HepG2 (cell line): ENCODE results near the gene EIF1AD. TPM values are rescaled to one million over a fixed set of nuclear protein-coding genes. Genes with fewer than 3 reads are reported as not detected.

ENCODE experiments used
- ATAC-seq: fragments of 200-7000 bp; cut with Tn5 transposase; 3 replicates; pipeline ENCODE4 v1.9.1; 2020; ENCODE audit warnings: mild to moderate bottlenecking, moderate library complexity
- BruUV-seq: library from RNA; stranded (reverse); fragments of 400-500 nt; replicated peaks from 2 replicates; lab custom pipeline; 2021; lab: Mats Ljungman, UMichigan
- CTCF ChIA-PET: fragments of 300-600 bp; formaldehyde crosslinking; extraction: SDS; loops from one replicate; lab custom pipeline; 2021; ENCODE audit warnings: low total read pairs, inconsistent platforms, low intra/inter-chr PET ratio; lab: Yijun Ruan, JAX
- POLR2A ChIA-PET: fragments of 350-600 bp; sonication (Branson Sonifier 250); formaldehyde crosslinking; loops from one replicate; lab custom pipeline; 2020; ENCODE audit warnings: antibody characterized with exemption, inconsistent platforms; lab: Yijun Ruan, JAX
- DNase-seq: peaks from one replicate; pipeline ENCODE4 v3.0.0-alpha.2; 2015; ENCODE audit warnings: low spot score
- FAIRE-seq: peaks from 3 replicates; lab custom pipeline; 2011; peaks lifted over from hg19 to GRCh38; lab: Jason Lieb, UNC
- H2AFZ ChIP-seq: one replicate; pipeline ENCODE4 v1.6.1; 2011; ENCODE audit warnings: low read length, inconsistent platforms
- H3K27ac ChIP-seq: fragments of 300-600 bp; 3 replicates; pipeline ENCODE4 v1.8.0; 2011; ENCODE audit warnings: mixed run types, mild to moderate bottlenecking, mixed read lengths, low read length, inconsistent platforms; ENCODE audit not compliant: insufficient read depth; ENCODE audit errors: extremely low read length
- H3K27me3 ChIP-seq, 2 experiments: fragments of 200-600 bp in 1 of 2; 2 replicates in 1 of 2; 3 replicates in 1 of 2; pipeline versions ENCODE4 v1.6.0 to v1.8.0; 2011; ENCODE audit warnings: low read length in 2 of 2, mild to moderate bottlenecking in 2 of 2, moderate library complexity in 2 of 2, inconsistent platforms in 1 of 2; ENCODE audit not compliant: insufficient read depth in 2 of 2, control insufficient read depth in 1 of 2
- H3K36me3 ChIP-seq, 2 experiments: fragments of 200-600 bp in 1 of 2; replicated peaks in 1 of 2; 2 replicates in 1 of 2; 3 replicates in 1 of 2; pipeline versions ENCODE4 v1.5.1 to v1.8.0; 2011; ENCODE audit warnings: low read length in 2 of 2, inconsistent platforms in 1 of 2; ENCODE audit not compliant: insufficient read depth in 2 of 2, control insufficient read depth in 1 of 2
- H3K4me1 ChIP-seq: 2 replicates; pipeline ENCODE4 v1.5.1; 2012; ENCODE audit warnings: low read length, inconsistent platforms; ENCODE audit not compliant: insufficient read depth
- H3K4me2 ChIP-seq: 2 replicates; pipeline ENCODE4 v1.6.0; 2011; ENCODE audit warnings: low read depth, low read length, inconsistent platforms
- H3K4me3 ChIP-seq, 3 experiments: fragments of 200-600 bp in 1 of 3; sonication (generic), shearing (Covaris generic) in 1 of 3; replicated peaks in 1 of 3; 2 replicates each; pipeline ENCODE4 v1.5.1; 2011 to 2016; ENCODE audit warnings: low read length in 3 of 3, inconsistent platforms in 2 of 3, low read depth in 2 of 3, mild to moderate bottlenecking in 2 of 3, control low read depth in 1 of 3, mixed read lengths in 1 of 3; ENCODE audit not compliant: insufficient read depth in 1 of 3
- H3K79me2 ChIP-seq: one replicate; pipeline ENCODE4 v1.6.1; 2011; ENCODE audit warnings: low read length, inconsistent platforms; ENCODE audit not compliant: insufficient read depth
- H3K9ac ChIP-seq: 2 replicates; pipeline ENCODE4 v1.6.0; 2011; ENCODE audit warnings: mild to moderate bottlenecking, low read depth, low read length, inconsistent platforms; ENCODE audit not compliant: insufficient read depth
- H3K9me3 ChIP-seq: 2 replicates; pipeline ENCODE4 v1.5.1; 2012; ENCODE audit warnings: mild to moderate bottlenecking, low read length
- H4K20me1 ChIP-seq: 2 replicates; pipeline ENCODE4 v1.6.0; 2011; ENCODE audit warnings: inconsistent platforms, mild to moderate bottlenecking, low read length, moderate library complexity; ENCODE audit not compliant: insufficient read depth
- CEBPB ChIP-seq: IDR thresholded peaks from 2 replicates; pipeline ENCODE4 v1.6.1; 2011; ENCODE audit warnings: low read depth, low read length, improper control_type of control experiment, borderline replicate concordance
- HOXA5 ChIP-seq: sonication (generic); formaldehyde crosslinking; IDR thresholded peaks from 2 replicates; pipeline ENCODE4 v1.4.0; 2020; ENCODE audit warnings: missing genetic modification reagents
- NONO ChIP-seq, 2 experiments: fragments of 450-650 bp in 1 of 2; sonication (generic) in 1 of 2; formaldehyde crosslinking in 1 of 2; IDR thresholded peaks in 1 of 2; conservative IDR thresholded peaks in 1 of 2; 2 replicates each; pipeline versions ENCODE4 v1.6.1 to v1.8.0; 2017 to 2022; ENCODE audit warnings: mild to moderate bottlenecking in 1 of 2, missing genetic modification reagents in 1 of 2, moderate library complexity in 1 of 2
- ZNF207 ChIP-seq: fragments of 450-650 bp; IDR thresholded peaks from 2 replicates; pipeline ENCODE4 v1.6.1; 2016; ENCODE audit warnings: antibody characterized with exemption, borderline replicate concordance
- ZNF30 ChIP-seq: sonication (generic); formaldehyde crosslinking; IDR thresholded peaks from 2 replicates; pipeline ENCODE4 v1.5.0; 2020; ENCODE audit warnings: mild to moderate bottlenecking, missing genetic modification reagents
- WGBS: methylation state at CpG from one replicate; pipeline ENCODE4 v1.1.6; 2017; ENCODE audit warnings: low lambda C conversion rate; 5-methylcytosine and 5-hydroxymethylcytosine counted together
- in situ Hi-C: cut with HindIII; loops from 2 replicates; pipeline ENCODE4 v1.10.0; 2017; ENCODE audit warnings: low pct_unique_long_range_greater_than_20kb; ENCODE audit not compliant: extremely low pct_ligation_motif_present
- intact Hi-C: fragments of 100-400 bp; cut with micrococcal nuclease; formaldehyde crosslinking; loops from one replicate; pipeline ENCODE4 v1.10.0; 2022; ENCODE audit not compliant: unreplicated experiment
- polyA plus RNA-seq, 8 experiments: library from polyadenylated mRNA; depleted of rRNA in 3 of 8; stranded (reverse) in 7 of 8; unstranded in 1 of 8; fragments of >200 nt; fragmentation: Illumina TruSeq in 4 of 8; extraction: Trizol in 4 of 8; gene quantifications; 2 replicates each; pipeline versions ENCODE4 v1.2.1 to v1.2.3, GENCODE V29; 2011 to 2016; ENCODE audit warnings: low read depth in 4 of 8, missing spikeins in 1 of 8, mixed read lengths in 1 of 8; ENCODE audit not compliant: insufficient read depth in 1 of 8
- total RNA-seq, 5 experiments: library from RNA; depleted of rRNA; stranded (reverse); fragments of >200 nt; fragmentation: Illumina TruSeq; extraction: Trizol; gene quantifications; 2 replicates each; pipeline ENCODE4 v1.2.3, GENCODE V29; 2016; ENCODE audit warnings: low read depth in 1 of 5

The EIF1AD gene
- total and polyA plus RNA-seq, 2 of the 13 experiments (the other 11 are each of a cell fraction or from before 2014, with no cell fraction given) = 18.2 to 30.8 TPM

GRCh38 chr11:66042227-66042995 lies 40.5 kb upstream of the EIF1AD start:
- Histone ChIP-seq H3K9me3 (no peaks in the 10 kb centered on the region), H3K27me3 (peaks cover 6 to 28% of the 10 kb centered on the region in 2 experiments; a peak in 4 of 5 replicates), H3K79me2 (no peaks in the 10 kb centered on the region), H3K27ac (no peak overlapping the region), H4K20me1 (no peaks in the 10 kb centered on the region), H3K4me1 (peaks cover 30% of the 10 kb centered on the region), H3K4me3 (no peak overlapping the region), H2AFZ (no peak overlapping the region), H3K9ac (no peak overlapping the region), H3K4me2 (no peak overlapping the region), H3K36me3 (no peaks in the 10 kb centered on the region)
- DNase-seq (no peak), FAIRE-seq (no peak), ATAC-seq (no peak)
- TF ChIP-seq CEBPB (peak; percentile 48; the same call in 1 of the 2 replicates), ZNF30 (CRISPR knock-in tag) (no peak)
- in situ Hi-C loops (no loop called here), intact Hi-C loops (no loop called here)
- ChIA-PET CTCF (no interaction called here), POLR2A (no interaction called here)
- no TSS peak for BruUV-seq
- WGBS = 92% methylated on average over 46 of the region's 81 CpGs

GRCh38 chr11:66039765-66040164 lies 37.8 kb upstream of the EIF1AD start:
- Histone ChIP-seq H3K4me3 (no peak overlapping the region), H4K20me1 (no peaks in the 10 kb centered on the region), H3K27ac (no peak overlapping the region), H3K4me1 (peaks cover 13% of the 10 kb centered on the region), H3K9me3 (no peaks in the 10 kb centered on the region), H3K27me3 (peaks cover 8 to 11% of the 10 kb centered on the region in 2 experiments; a peak in 2 of 5 replicates), H3K4me2 (no peak overlapping the region), H3K36me3 (no peaks in the 10 kb centered on the region), H3K79me2 (no peaks in the 10 kb centered on the region), H2AFZ (no peak overlapping the region), H3K9ac (no peak overlapping the region)
- ATAC-seq (no peak), FAIRE-seq (no peak), DNase-seq (no peak)
- BruUV-seq = no TSS peak
- ChIA-PET POLR2A (interaction anchor here (1.2 kb wide), 1 partner anchor 12 kb away, joined by 4 read pairs; the partner anchor contains the start of gene SF3B2), CTCF (no interaction called here)
- no peak for TF ChIP-seq ZNF207
- no peak for TF ChIP-seq NONO (IDR thresholded peaks at IDR 0.05)
- TF ChIP-seq NONO (CRISPR knock-in tag; conservative IDR thresholded peaks at IDR 0.05) = no peak
- TF ChIP-seq HOXA5 (CRISPR knock-in tag) = no peak
- 52% methylated on average over 3 of the region's 3 CpGs for WGBS
- intact Hi-C loops = no loop called here
- in situ Hi-C loops = no loop called here
